HepG2 (cell line): Measurements from ENCODE around the gene ACBD6.

Experiments
- BHLHE40 ChIP-seq: IDR thresholded peaks from 2 replicates; pipeline ENCODE4 v1.6.1; 2011; ENCODE audit warnings: low read length, improper control_type of control experiment
- CENPT ChIP-seq: sonication (generic); formaldehyde crosslinking; IDR thresholded peaks from 2 replicates; pipeline ENCODE4 v1.8.0; 2022; ENCODE audit warnings: low read depth, mild to moderate bottlenecking, moderate library complexity, missing genetic modification reagents
- CTCF ChIP-seq: sonication (generic); formaldehyde crosslinking; IDR thresholded peaks from 2 replicates; pipeline ENCODE4 v1.5.0; 2020; ENCODE audit warnings: mild to moderate bottlenecking, missing genetic modification reagents, moderate library complexity
- EHMT2 ChIP-seq: fragments of 200-600 bp; sonication (generic); IDR thresholded peaks from 2 replicates; pipeline ENCODE4 v1.7.0; 2017; ENCODE audit warnings: antibody characterized with exemption, low read depth, low read length, borderline replicate concordance
- ETV6 ChIP-seq: sonication (generic); formaldehyde crosslinking; conservative IDR thresholded peaks from 2 replicates; pipeline ENCODE4 v1.4.0; 2020; ENCODE audit warnings: missing genetic modification reagents
- FLYWCH1 ChIP-seq: sonication (generic); formaldehyde crosslinking; IDR thresholded peaks from 2 replicates; pipeline ENCODE4 v1.8.1; 2023; ENCODE audit warnings: mild to moderate bottlenecking, missing genetic modification reagents
- HDAC1 ChIP-seq: sonication (generic); formaldehyde crosslinking; IDR thresholded peaks from 2 replicates; pipeline ENCODE4 v1.5.1; 2020; ENCODE audit warnings: mild to moderate bottlenecking, missing genetic modification reagents
- NFIC ChIP-seq: IDR thresholded peaks from 2 replicates; pipeline ENCODE4 v1.6.1; 2012; ENCODE audit warnings: mild to moderate bottlenecking, low read length, inconsistent platforms
- POLR2AphosphoS5 ChIP-seq: IDR thresholded peaks from 2 replicates; pipeline ENCODE4 v1.6.1; 2012; ENCODE audit warnings: low read depth, low read length
- ZNF10 ChIP-seq: sonication (generic); formaldehyde crosslinking; IDR thresholded peaks from 2 replicates; pipeline ENCODE4 v1.4.0; 2020; ENCODE audit warnings: mild to moderate bottlenecking, low read depth, missing genetic modification reagents, borderline replicate concordance
- ZNF431 ChIP-seq: sonication (generic); formaldehyde crosslinking; IDR thresholded peaks from 2 replicates; pipeline ENCODE4 v1.9.0; 2022; ENCODE audit warnings: missing genetic modification reagents, low read depth, mild to moderate bottlenecking, borderline replicate concordance
- ZNF569 ChIP-seq: sonication (generic); formaldehyde crosslinking; IDR thresholded peaks from 2 replicates; pipeline ENCODE4 v1.5.0; 2020; ENCODE audit warnings: mild to moderate bottlenecking, missing genetic modification reagents, moderate library complexity, borderline replicate concordance
- ZNF652 ChIP-seq: IDR thresholded peaks from 2 replicates; pipeline ENCODE4 v1.6.1; 2016; ENCODE audit warnings: low read depth, borderline replicate concordance

GRCh38 chr1:180254496-180254819 is 247.9 kb downstream of the ACBD6 start:
- TF ChIP-seq NFIC (no peak), CENPT (CRISPR knock-in tag) (no peak), ZNF569 (no peak), BHLHE40 (no peak), HDAC1 (CRISPR knock-in tag) (no peak), EHMT2 (no peak), ZNF431 (CRISPR knock-in tag) (no peak), ZNF652 (no peak), POLR2AphosphoS5 (no peak), FLYWCH1 (CRISPR knock-in tag) (no peak), CTCF (CRISPR knock-in tag) (no peak), ETV6 (CRISPR knock-in tag) (no peak), ZNF10 (CRISPR knock-in tag) (no peak)
